GM19043 (cell line): ENCODE measurements around the gene DNAJC16.

Source experiments
- ATAC-seq: cut with Tn5 transposase; IDR thresholded peaks from one replicate; pipeline ENCODE4 v1.9.1; 2021; ENCODE audit warnings: low read depth; ENCODE audit not compliant: unreplicated experiment

DNAJC16 gene

GRCh38 chr1:15618077-15618654 is 91.5 kb downstream of the DNAJC16 start:
- peak; percentile 59 for ATAC-seq

- no peak for ATAC-seq
Observed at GRCh38 chr1:15618655-15619525, 92.2 kb downstream of the DNAJC16 start.

DNA sequence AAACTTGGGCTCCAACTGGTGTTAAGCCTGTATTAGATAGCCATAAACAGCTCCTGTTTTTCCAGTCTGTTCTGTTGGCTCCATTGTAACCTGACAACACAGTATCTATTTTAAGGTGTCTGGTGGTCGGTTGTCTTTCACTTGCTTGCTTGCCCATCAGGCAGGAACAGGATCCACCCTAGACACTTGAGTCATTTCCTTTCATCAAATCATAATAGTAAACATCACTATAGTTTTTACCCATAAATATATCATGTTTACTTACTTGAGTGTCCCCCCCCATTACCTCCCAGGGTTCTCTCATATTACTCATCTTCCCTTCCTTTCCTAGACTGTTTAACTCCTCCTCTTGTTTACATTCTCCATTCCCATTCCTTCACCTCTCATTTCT is 93.5 kb downstream of the DNAJC16 start:
- ATAC-seq: no peak

GRCh38 chr1:15620902-15621682 is 94.4 kb downstream of the DNAJC16 start:
- no peak for ATAC-seq

- no peak for ATAC-seq
Observed at GRCh38 chr1:15621975-15622374, 95.3 kb downstream of the DNAJC16 start.

- no peak for ATAC-seq
Observed at GRCh38 chr1:15622712-15623373, 96.2 kb downstream of the DNAJC16 start.

- ATAC-seq: no peak
Observed at GRCh38 chr1:15623435-15623834, 96.8 kb downstream of the DNAJC16 start.

GRCh38 chr1:15624133-15624714 is 97.6 kb downstream of the DNAJC16 start:
- ATAC-seq: no peak

DNA sequence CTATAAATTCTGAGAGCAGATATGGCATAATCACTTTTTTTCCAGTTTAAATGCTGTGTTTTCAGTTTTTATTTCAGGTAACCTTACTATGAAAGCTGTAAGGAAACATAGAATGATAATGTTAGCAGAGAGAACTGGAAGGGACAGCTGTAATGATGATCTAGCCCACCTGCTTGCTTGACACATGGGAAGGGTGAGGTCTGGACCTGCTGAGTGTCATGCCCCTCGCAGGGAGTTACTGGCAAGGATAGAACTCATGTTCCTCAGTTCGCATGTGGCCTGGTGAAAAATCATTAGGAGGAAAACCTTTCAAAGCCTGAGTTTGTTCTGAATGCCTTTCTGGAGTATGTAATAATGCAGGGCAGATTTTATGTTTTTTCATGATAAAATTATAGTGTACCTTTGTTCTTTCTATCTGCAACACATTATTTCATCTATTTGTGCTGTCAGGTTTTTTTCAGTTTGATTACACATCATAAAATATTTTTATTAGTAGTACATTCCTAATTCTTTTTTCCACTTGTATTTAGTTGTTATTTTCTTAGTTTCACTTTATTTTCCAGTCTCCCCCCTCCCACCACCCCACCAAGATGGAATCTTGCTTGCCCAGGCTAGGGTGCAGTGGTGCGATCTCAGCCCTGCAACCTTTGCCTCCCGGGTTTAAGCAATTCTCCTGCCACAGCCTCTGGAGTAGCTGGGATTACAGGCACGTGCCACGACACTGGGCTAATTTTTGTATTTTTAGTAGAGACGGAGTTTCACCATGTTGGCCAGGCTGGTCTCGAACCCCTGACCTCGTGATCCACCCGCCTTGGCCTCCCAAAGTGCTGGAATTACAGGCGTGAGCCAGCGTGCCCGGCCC is 98.6 kb downstream of the DNAJC16 start:
- no peak for ATAC-seq
